ENCODE measurements around the gene MED27. TPM values are rescaled to one million over a fixed set of nuclear protein-coding genes. Genes with fewer than 3 reads are reported as not detected.

MED27 gene
- total RNA-seq, 1 donor from 2014 or later: 24.1 TPM

- Mint-ChIP-seq H3K4me1 (ENCODE audit: unreplicated experiment) (peaks cover 3% of the 10 kb centered on the region), H3K27ac (ENCODE audit: unreplicated experiment) (no peak overlapping the region), H3K4me3 (ENCODE audit: unreplicated experiment) (no peak overlapping the region), H3K36me3 (ENCODE audit: unreplicated experiment) (peaks cover 9% of the 10 kb centered on the region), H3K27me3 (ENCODE audit: unreplicated experiment) (no peaks in the 10 kb centered on the region), H3K9me3 (ENCODE audit: unreplicated experiment) (no peaks in the 10 kb centered on the region)
- DNase-seq (ENCODE audit: extremely low spot score, unreplicated experiment): no peak
- TF ChIP-seq, protein P1, sequence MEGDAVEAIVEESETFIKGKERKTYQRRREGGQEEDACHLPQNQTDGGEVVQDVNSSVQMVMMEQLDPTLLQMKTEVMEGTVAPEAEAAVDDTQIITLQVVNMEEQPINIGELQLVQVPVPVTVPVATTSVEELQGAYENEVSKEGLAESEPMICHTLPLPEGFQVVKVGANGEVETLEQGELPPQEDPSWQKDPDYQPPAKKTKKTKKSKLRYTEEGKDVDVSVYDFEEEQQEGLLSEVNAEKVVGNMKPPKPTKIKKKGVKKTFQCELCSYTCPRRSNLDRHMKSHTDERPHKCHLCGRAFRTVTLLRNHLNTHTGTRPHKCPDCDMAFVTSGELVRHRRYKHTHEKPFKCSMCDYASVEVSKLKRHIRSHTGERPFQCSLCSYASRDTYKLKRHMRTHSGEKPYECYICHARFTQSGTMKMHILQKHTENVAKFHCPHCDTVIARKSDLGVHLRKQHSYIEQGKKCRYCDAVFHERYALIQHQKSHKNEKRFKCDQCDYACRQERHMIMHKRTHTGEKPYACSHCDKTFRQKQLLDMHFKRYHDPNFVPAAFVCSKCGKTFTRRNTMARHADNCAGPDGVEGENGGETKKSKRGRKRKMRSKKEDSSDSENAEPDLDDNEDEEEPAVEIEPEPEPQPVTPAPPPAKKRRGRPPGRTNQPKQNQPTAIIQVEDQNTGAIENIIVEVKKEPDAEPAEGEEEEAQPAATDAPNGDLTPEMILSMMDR (IDR thresholded peaks at IDR 0.05): no peak
These were observed 119.4 kb downstream of the MED27 start for GRCh38 chr9:131960311-131960710.

GRCh38 chr9:131959887-131960286, 119.8 kb downstream of the MED27 start:
- H3K27me3 Mint-ChIP-seq (ENCODE audit: unreplicated experiment): no peaks in the 10 kb centered on the region
- DNase-seq (ENCODE audit: extremely low spot score, unreplicated experiment): no peak
- no peak overlapping the region for H3K4me3 Mint-ChIP-seq (ENCODE audit: unreplicated experiment)
- TF ChIP-seq, protein P1 (IDR thresholded peaks at IDR 0.05): no peak
- no peak overlapping the region for H3K27ac Mint-ChIP-seq (ENCODE audit: unreplicated experiment)
- no peaks in the 10 kb centered on the region for H3K9me3 Mint-ChIP-seq (ENCODE audit: unreplicated experiment)
- H3K36me3 Mint-ChIP-seq (ENCODE audit: unreplicated experiment): peaks cover 9% of the 10 kb centered on the region
- peaks cover 3% of the 10 kb centered on the region for H3K4me1 Mint-ChIP-seq (ENCODE audit: unreplicated experiment)

- H3K9me3 Mint-ChIP-seq (ENCODE audit: unreplicated experiment): no peaks in the 10 kb centered on the region
- TF ChIP-seq, protein P1 (IDR thresholded peaks at IDR 0.05): no peak
- no peaks in the 10 kb centered on the region for H3K27me3 Mint-ChIP-seq (ENCODE audit: unreplicated experiment)
- H3K27ac Mint-ChIP-seq (ENCODE audit: unreplicated experiment): no peak overlapping the region
- H3K4me3 Mint-ChIP-seq (ENCODE audit: unreplicated experiment): no peak overlapping the region
- peaks cover 9% of the 10 kb centered on the region for H3K36me3 Mint-ChIP-seq (ENCODE audit: unreplicated experiment)
- H3K4me1 Mint-ChIP-seq (ENCODE audit: unreplicated experiment): peaks cover 3% of the 10 kb centered on the region
- DNase-seq (ENCODE audit: extremely low spot score, unreplicated experiment): no peak
These were observed 120.6 kb downstream of the MED27 start for GRCh38 chr9:131959056-131959455.

- Mint-ChIP-seq H3K4me3 (ENCODE audit: unreplicated experiment) (no peak overlapping the region), H3K27ac (ENCODE audit: unreplicated experiment) (no peak overlapping the region), H3K36me3 (ENCODE audit: unreplicated experiment) (peaks cover 4% of the 10 kb centered on the region), H3K9me3 (ENCODE audit: unreplicated experiment) (no peaks in the 10 kb centered on the region), H3K27me3 (ENCODE audit: unreplicated experiment) (no peaks in the 10 kb centered on the region), H3K4me1 (ENCODE audit: unreplicated experiment) (peaks cover 21% of the 10 kb centered on the region)
- TF ChIP-seq, protein P1 (IDR thresholded peaks at IDR 0.05): peak; percentile 15
- no peak for DNase-seq (ENCODE audit: extremely low spot score, unreplicated experiment)
These were observed 125.4 kb downstream of the MED27 start for GRCh38 chr9:131954299-131954698.

- H3K4me1 Mint-ChIP-seq (ENCODE audit: unreplicated experiment): peaks cover 21% of the 10 kb centered on the region
- TF ChIP-seq, protein P1 (IDR thresholded peaks at IDR 0.05): no peak
- peaks cover 4% of the 10 kb centered on the region for H3K36me3 Mint-ChIP-seq (ENCODE audit: unreplicated experiment)
- no peaks in the 10 kb centered on the region for H3K27me3 Mint-ChIP-seq (ENCODE audit: unreplicated experiment)
- DNase-seq (ENCODE audit: extremely low spot score, unreplicated experiment): no peak
- H3K27ac Mint-ChIP-seq (ENCODE audit: unreplicated experiment): peak overlapping the region; percentile 75
- H3K9me3 Mint-ChIP-seq (ENCODE audit: unreplicated experiment): no peaks in the 10 kb centered on the region
- no peak overlapping the region for H3K4me3 Mint-ChIP-seq (ENCODE audit: unreplicated experiment)
These were observed 127.8 kb downstream of the MED27 start for GRCh38 chr9:131951905-131952304.

Measured in osteocyte (in vitro differentiated cells).